Measurements from ENCODE around the gene HIRA. TPM values are rescaled to one million over a fixed set of nuclear protein-coding genes. Genes with fewer than 3 reads are reported as not detected.
A peak's percentile ranks its signal among the peaks of the same experiment; 100 is the strongest.

HIRA gene
- total RNA-seq, 1 donor from 2014 or later = 43.3 TPM

- Mint-ChIP-seq H3K4me3 (no peak overlapping the region), H3K4me1 (ENCODE audit: unreplicated experiment) (no peaks in the 10 kb centered on the region), H3K27me3 (no peaks in the 10 kb centered on the region), H3K27ac (no peak overlapping the region), H3K9me3 (no peaks in the 10 kb centered on the region), H3K36me3 (peaks cover 8% of the 10 kb centered on the region)
- TF ChIP-seq, protein P1, sequence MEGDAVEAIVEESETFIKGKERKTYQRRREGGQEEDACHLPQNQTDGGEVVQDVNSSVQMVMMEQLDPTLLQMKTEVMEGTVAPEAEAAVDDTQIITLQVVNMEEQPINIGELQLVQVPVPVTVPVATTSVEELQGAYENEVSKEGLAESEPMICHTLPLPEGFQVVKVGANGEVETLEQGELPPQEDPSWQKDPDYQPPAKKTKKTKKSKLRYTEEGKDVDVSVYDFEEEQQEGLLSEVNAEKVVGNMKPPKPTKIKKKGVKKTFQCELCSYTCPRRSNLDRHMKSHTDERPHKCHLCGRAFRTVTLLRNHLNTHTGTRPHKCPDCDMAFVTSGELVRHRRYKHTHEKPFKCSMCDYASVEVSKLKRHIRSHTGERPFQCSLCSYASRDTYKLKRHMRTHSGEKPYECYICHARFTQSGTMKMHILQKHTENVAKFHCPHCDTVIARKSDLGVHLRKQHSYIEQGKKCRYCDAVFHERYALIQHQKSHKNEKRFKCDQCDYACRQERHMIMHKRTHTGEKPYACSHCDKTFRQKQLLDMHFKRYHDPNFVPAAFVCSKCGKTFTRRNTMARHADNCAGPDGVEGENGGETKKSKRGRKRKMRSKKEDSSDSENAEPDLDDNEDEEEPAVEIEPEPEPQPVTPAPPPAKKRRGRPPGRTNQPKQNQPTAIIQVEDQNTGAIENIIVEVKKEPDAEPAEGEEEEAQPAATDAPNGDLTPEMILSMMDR (conservative IDR thresholded peaks at IDR 0.05) = no peak
- DNase-seq (ENCODE audit: extremely low spot score, unreplicated experiment) = peak; percentile 25
These were observed 48.2 kb downstream of the HIRA start for GRCh38 chr22:19383292-19383691.

DNA sequence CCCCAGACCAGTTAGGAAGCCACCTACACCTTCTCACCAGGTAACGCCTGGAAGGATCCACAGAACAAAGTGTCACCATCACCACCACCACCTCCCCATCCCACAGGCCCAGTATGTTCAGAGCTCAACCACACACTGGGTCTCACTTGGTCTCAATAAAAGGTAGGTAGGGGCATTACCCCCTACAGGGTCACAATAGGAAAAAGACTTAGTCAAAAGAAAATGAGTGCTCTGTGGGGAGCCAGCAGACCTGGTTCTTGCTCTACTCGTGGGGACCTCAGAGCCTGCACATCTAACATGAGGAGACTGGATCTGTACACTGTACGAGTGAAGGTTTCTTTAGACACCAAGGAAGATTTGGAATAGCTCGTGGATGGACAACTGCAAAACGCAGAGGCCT lies 49.3 kb downstream of the HIRA start:
- Mint-ChIP-seq H3K4me3 (no peak overlapping the region), H3K4me1 (ENCODE audit: unreplicated experiment) (no peaks in the 10 kb centered on the region), H3K27ac (no peak overlapping the region), H3K27me3 (no peaks in the 10 kb centered on the region), H3K36me3 (peaks cover 8% of the 10 kb centered on the region), H3K9me3 (no peaks in the 10 kb centered on the region)
- TF ChIP-seq, protein P1 (conservative IDR thresholded peaks at IDR 0.05) = no peak
- DNase-seq (ENCODE audit: extremely low spot score, unreplicated experiment) = peak; percentile 25

DNA sequence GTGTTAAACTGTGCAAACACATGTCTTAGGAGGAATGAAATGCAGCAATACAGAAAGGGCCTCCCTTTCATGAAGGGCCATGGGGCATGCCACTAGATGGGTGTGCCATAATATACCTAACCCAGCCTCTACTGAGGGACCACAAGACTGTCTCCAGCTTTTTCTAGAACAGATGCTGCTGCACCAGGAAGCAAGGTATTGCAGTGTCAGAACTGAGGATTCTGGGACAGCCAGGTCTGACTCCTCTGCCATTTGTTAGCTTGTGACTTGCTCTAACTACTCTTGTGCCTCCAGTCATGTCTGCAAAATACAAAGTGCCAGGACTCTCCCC lies 53.2 kb downstream of the HIRA start:
- H3K27me3 Mint-ChIP-seq = no peaks in the 10 kb centered on the region
- no peaks in the 10 kb centered on the region for H3K4me1 Mint-ChIP-seq (ENCODE audit: unreplicated experiment)
- peak; percentile 20 for DNase-seq (ENCODE audit: extremely low spot score, unreplicated experiment)
- no peak overlapping the region for H3K4me3 Mint-ChIP-seq
- H3K27ac Mint-ChIP-seq = no peak overlapping the region
- peaks cover 11% of the 10 kb centered on the region for H3K36me3 Mint-ChIP-seq
- no peaks in the 10 kb centered on the region for H3K9me3 Mint-ChIP-seq
- TF ChIP-seq, protein P1 (conservative IDR thresholded peaks at IDR 0.05) = no peak

DNA sequence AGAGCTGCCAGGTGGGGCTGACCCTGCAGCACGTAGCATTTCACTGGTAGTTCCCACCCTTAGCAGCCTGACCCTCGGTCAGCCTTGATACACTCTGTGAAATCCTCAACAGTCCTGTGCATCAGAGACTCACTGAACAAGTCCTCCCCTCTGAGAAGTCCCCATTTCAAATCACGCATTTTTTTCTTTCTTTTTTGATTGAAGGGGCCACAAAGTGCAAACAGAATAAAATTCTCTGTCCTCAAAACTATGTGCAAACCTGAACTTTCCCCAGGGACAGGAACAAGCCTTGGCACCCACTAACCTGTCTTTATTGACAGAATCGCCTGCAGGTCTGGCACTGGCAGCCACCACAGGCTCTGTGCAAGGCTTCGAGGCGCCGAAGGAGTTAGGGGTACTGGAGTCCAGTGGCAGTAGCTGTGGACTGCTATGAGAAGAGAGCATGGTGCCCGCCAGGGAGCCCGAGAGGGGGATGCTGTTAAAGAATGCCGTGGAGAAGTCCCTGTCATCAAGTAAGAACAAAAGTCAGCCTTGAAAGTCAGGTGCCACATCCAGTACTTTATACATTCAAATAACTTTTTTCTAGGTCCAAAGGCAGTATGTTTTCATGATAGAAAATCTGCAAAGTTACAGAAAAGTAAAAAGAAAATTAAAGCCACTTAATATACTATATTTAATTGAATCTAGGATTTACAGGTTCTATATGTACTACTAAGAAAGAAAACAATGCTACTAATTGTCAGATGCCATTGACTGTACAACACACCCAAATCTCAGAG lies 53.8 kb downstream of the HIRA start:
- H3K9me3 Mint-ChIP-seq = no peaks in the 10 kb centered on the region
- peaks cover 17% of the 10 kb centered on the region for H3K36me3 Mint-ChIP-seq
- no peaks in the 10 kb centered on the region for H3K4me1 Mint-ChIP-seq (ENCODE audit: unreplicated experiment)
- H3K4me3 Mint-ChIP-seq = no peak overlapping the region
- peak; percentile 60 for DNase-seq (ENCODE audit: extremely low spot score, unreplicated experiment)
- TF ChIP-seq, protein P1 (conservative IDR thresholded peaks at IDR 0.05) = no peak
- H3K27ac Mint-ChIP-seq = no peak overlapping the region
- H3K27me3 Mint-ChIP-seq = no peaks in the 10 kb centered on the region

- H3K4me3 Mint-ChIP-seq = no peak overlapping the region
- no peaks in the 10 kb centered on the region for H3K9me3 Mint-ChIP-seq
- TF ChIP-seq, protein P1 (conservative IDR thresholded peaks at IDR 0.05) = no peak
- no peaks in the 10 kb centered on the region for H3K27me3 Mint-ChIP-seq
- DNase-seq (ENCODE audit: extremely low spot score, unreplicated experiment) = no peak
- H3K27ac Mint-ChIP-seq = no peak overlapping the region
- no peaks in the 10 kb centered on the region for H3K4me1 Mint-ChIP-seq (ENCODE audit: unreplicated experiment)
- H3K36me3 Mint-ChIP-seq = peaks cover 17% of the 10 kb centered on the region
These were observed 54.6 kb downstream of the HIRA start for GRCh38 chr22:19376971-19377370.
